Activated T-cell treated with anti-CD3 and anti-CD28 coated beads for 24 hours (primary cell): Measurements from ENCODE around the gene LHFPL5.

ENCODE experiments used
- DNase-seq: peaks from one replicate; pipeline ENCODE4 v3.0.0-alpha.2; 2020; ENCODE audit warnings: low read depth

Gene LHFPL5

DNA sequence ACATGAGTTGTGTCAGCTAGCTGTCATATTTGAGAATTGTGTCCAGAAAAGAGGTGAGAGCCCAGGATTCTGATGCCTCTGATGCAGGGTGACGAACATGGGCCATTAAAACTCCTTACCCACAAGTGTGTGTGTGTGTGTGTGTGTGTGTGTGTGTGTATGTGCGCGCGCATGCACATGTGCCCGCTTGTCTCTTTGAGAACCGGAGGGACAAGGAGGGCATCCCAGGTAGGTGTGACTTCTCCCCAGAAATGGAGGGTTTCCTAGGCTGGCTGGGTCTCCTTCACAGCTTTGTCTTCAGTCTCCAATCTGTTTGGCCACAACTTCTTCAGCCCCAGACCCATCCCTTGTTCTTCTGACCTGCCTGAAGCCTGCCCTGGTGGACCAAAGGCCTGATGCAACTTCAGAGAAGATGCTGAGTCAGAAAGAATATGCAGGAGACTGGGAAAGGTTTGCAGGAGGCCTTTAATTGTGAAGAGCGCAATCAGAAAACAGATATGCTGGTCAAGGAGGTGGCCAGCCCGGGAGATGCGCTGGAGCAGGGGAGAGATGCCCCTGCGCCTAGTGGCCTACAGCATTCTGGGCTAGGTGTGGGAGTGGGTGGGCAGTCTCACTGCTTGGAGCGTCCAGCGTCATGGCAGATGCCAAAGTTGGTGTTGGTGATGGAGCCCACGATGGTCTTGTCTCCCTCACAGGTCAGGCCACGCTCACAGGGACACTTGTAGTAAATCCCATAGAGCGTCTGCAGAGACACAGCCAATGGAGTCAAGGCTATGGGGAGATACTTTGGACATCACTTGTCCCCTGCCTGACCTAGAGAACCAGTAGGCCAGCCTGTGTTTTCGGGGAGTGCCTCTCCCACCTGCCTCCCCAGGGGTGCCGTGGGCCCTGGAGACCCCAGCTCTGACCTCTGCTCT, 10.4 kb upstream of the LHFPL5 start:
- DNase-seq = no peak

- DNase-seq = no peak
Observed at GRCh38 chr6:35795453-35796071, 9.6 kb upstream of the LHFPL5 start.

- DNase-seq = no peak
Observed at GRCh38 chr6:35796236-35796635, 8.9 kb upstream of the LHFPL5 start.

- no peak for DNase-seq
Observed at GRCh38 chr6:35797837-35798526, 7.2 kb upstream of the LHFPL5 start.

GRCh38 chr6:35798706-35799105, 6.4 kb upstream of the LHFPL5 start:
- DNase-seq = no peak

DNA sequence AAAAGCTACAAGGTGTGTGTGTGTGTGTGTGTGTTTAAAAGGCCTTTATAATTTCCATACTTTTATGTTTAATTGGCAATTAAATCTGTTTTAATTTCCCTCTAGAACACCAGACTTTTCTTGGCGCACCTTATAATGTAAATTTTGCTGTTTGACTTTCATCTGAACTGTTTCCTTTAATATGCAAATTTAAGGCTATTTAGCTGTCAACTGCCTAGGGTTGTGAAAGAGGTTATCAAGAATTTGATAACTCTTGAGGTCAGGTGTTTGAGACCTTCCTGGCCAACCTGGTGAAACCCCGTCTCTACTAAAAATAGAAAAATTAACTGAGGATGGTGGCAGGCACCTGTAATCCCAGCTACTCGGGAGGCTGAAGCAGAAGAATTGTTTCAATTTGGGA, 4.0 kb upstream of the LHFPL5 start:
- DNase-seq = no peak

GRCh38 chr6:35808688-35809087, 3.5 kb downstream of the LHFPL5 start:
- DNase-seq = no peak

GRCh38 chr6:35809809-35810208, 4.7 kb downstream of the LHFPL5 start:
- no peak for DNase-seq

DNA sequence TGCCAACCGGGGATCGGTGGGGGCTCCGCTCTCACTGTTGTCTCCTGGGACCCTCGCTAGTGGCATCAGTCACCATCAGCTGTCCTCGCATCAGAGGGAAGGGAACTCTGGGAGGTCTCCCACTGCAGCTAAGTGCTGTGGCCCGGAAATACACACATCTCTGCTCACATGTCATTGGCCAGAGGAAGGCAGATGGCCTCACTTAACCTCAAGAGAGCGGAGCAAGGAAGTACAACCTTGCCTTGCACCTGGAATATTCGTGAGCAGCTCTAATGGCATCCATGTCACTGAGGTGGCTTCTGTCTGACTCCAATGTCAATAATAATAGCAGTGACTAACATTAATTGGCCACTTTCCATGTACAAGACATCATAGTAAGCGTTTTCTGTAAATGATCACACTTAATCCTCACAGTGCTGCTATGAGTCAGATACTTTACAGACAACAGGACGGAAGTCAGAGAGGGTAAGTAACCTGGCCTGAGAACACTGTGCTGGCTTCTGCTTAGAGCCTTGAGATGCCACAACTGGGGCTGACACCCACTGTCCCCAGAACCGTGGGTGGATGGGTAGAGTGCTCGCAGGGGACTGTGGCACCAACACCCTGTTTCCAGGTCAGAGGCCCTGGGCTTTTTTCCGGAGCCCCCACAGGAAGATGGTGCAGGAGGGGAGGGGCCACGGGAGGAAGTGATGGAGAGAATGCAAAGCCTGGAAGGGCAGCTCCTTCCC, 6.0 kb downstream of the LHFPL5 start:
- DNase-seq = no peak

GRCh38 chr6:35811699-35811995, 6.5 kb downstream of the LHFPL5 start:
- no peak for DNase-seq

- no peak for DNase-seq
Observed at GRCh38 chr6:35817515-35817914, 12.4 kb downstream of the LHFPL5 start.

DNA sequence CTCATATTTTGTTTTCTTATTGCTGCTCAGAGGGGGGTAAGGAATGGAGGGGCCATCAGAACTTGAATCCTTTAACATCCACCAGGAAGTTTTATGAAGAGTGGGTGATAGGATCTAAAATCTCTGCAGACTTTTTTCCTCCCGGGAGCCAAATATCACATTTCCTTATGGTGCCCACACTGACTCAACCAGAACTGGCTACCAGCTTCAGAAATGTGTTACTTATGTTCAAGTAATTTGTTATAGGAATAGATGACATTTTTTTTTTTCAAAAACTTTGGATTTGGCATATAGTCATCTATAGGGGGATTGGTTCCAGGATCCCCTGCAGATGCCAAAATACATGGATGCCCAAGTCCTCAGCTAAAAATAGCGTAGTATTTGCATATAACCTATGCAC, 18.4 kb downstream of the LHFPL5 start:
- DNase-seq = no peak

- DNase-seq = no peak
Observed at GRCh38 chr6:35824552-35825192, 19.5 kb downstream of the LHFPL5 start.

- no peak for DNase-seq
Observed at GRCh38 chr6:35829306-35829705, 24.2 kb downstream of the LHFPL5 start.

- no peak for DNase-seq
Observed at GRCh38 chr6:35831257-35832007, 26.3 kb downstream of the LHFPL5 start.

DNA sequence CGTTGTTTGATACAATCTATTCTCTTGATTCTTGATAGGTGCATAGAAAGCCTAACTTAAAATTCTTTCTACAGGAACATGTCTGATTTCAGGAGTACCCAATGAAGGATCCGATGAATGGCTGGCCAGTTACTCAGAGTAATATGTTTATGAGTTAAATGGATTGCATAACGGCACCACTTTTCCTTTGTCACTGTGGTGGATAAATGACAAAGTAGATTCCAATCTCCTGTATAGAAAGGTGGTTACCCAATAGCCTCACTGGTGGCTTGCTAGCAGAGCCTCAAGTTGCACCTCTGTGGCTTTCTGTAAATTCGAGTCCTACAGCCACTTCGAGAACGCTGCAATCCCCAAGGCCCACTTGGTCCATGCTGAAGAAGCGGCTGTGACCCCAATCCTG, 28.4 kb downstream of the LHFPL5 start:
- DNase-seq = no peak

GRCh38 chr6:35839019-35839418, 33.9 kb downstream of the LHFPL5 start:
- DNase-seq = no peak

DNA sequence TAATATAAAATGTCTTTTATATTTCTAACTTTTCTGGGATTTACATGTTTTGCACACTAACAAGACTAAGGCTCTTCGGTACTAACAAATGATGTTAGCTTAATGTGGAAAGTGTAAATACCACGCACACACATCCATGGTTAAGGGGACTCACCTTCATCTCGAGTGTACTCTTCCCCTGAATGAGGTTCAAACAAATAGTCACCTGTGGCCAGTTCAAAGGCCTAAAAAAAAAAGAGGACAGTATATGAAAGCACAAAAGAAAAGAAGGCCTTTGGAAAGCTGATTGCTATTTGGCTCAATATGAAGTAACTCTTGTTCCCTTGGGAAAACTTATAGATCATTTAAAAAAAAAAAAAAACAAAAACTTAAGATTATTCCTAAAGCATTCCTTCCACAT, 37.2 kb downstream of the LHFPL5 start:
- no peak for DNase-seq

- no peak for DNase-seq
Observed at GRCh38 chr6:35844290-35844689, 39.1 kb downstream of the LHFPL5 start.

DNA sequence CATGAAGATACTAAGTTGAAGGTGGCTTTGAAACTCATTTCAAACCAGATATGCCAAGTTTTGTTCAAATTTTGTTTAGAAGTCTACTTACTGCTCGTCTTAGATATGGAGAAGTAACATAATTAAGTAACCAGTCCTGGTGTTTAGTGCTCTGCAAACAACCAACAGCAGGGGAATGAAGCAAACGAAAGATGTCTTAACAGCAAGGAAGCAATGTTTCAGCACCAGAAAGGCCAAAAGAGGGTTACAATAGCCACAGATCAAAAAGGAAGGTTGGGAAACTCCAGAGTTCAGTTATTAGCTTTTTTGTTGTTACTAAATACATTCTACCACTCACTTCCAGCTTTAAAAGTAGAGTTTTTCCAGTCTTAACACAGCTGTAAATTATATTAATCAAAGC, 45.1 kb downstream of the LHFPL5 start:
- no peak for DNase-seq

GRCh38 chr6:35852994-35853393, 47.8 kb downstream of the LHFPL5 start:
- no peak for DNase-seq
